Astrocyte of the spinal cord (primary cell): Measurements from ENCODE around the gene ISLR2.

Experiments
- DNase-seq: peaks from one replicate; pipeline ENCODE4 v3.0.0; 2011; ENCODE audit warnings: low read depth, low spot score
- H3K4me3 ChIP-seq: 2 replicates; pipeline ENCODE4 v1.5.1; 2011; ENCODE audit warnings: low read depth, mild to moderate bottlenecking, low read length, moderate library complexity
- in situ Hi-C: cut with HindIII; loops from 2 replicates; pipeline ENCODE4 v1.10.0; 2017; ENCODE audit warnings: low sequenced_read_pairs
- TF ChIP-seq, protein P1 (sequence below): IDR thresholded peaks from 2 replicates; pipeline ENCODE4 v1.5.1; 2012; ENCODE audit warnings: low read depth, mild to moderate bottlenecking, low read length, inconsistent platforms

Gene ISLR2

DNA sequence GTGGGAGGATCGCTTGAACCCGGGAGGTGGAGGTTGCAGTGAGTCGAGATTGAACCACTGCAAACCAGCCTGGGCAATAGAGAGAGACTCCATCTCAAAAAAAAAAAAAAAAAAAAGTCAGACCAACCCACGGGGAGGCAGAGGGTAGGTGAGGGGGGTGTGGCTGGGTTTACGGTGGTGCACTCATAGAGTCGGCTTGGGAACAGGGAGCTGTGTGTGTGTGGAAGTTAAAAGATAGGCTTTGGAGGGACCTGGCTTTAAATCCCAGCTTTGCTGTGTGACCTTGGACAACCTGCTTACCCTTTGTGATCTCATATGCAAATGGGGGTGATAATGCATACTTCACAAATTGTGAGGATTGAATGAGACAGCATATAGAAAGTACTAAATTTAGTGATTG is 10.0 kb upstream of the ISLR2 start:
- H3K4me3 ChIP-seq = no peak overlapping the region
- in situ Hi-C loops = no loop called here
- no peak for DNase-seq
- TF ChIP-seq, protein P1, sequence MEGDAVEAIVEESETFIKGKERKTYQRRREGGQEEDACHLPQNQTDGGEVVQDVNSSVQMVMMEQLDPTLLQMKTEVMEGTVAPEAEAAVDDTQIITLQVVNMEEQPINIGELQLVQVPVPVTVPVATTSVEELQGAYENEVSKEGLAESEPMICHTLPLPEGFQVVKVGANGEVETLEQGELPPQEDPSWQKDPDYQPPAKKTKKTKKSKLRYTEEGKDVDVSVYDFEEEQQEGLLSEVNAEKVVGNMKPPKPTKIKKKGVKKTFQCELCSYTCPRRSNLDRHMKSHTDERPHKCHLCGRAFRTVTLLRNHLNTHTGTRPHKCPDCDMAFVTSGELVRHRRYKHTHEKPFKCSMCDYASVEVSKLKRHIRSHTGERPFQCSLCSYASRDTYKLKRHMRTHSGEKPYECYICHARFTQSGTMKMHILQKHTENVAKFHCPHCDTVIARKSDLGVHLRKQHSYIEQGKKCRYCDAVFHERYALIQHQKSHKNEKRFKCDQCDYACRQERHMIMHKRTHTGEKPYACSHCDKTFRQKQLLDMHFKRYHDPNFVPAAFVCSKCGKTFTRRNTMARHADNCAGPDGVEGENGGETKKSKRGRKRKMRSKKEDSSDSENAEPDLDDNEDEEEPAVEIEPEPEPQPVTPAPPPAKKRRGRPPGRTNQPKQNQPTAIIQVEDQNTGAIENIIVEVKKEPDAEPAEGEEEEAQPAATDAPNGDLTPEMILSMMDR = no peak

DNA sequence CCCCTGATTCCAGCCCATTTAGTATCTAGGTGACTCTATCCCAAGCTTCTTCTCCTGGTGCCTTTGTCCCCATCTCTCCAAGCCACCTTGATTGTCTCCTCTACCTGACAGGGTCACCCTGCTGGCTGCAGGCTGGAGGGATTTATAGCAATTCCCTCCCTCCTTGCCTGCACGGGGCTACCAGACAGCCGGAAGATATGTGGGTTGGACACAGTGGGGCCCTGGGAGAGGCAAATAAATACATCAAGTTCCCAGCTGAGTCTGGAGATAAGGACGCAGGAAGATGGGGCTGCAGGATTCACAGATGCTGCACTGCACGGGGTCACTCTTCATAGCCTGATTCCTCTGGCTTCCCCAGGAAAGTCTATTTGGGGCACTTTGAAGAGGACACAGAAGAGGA is 9.3 kb upstream of the ISLR2 start:
- TF ChIP-seq, protein P1 = no peak
- no peak for DNase-seq
- in situ Hi-C loops = no loop called here
- no peak overlapping the region for H3K4me3 ChIP-seq

GRCh38 chr15:74121858-74122257 is 8.5 kb upstream of the ISLR2 start:
- no peak overlapping the region for H3K4me3 ChIP-seq
- TF ChIP-seq, protein P1 = no peak
- in situ Hi-C loops = no loop called here
- DNase-seq = no peak

DNA sequence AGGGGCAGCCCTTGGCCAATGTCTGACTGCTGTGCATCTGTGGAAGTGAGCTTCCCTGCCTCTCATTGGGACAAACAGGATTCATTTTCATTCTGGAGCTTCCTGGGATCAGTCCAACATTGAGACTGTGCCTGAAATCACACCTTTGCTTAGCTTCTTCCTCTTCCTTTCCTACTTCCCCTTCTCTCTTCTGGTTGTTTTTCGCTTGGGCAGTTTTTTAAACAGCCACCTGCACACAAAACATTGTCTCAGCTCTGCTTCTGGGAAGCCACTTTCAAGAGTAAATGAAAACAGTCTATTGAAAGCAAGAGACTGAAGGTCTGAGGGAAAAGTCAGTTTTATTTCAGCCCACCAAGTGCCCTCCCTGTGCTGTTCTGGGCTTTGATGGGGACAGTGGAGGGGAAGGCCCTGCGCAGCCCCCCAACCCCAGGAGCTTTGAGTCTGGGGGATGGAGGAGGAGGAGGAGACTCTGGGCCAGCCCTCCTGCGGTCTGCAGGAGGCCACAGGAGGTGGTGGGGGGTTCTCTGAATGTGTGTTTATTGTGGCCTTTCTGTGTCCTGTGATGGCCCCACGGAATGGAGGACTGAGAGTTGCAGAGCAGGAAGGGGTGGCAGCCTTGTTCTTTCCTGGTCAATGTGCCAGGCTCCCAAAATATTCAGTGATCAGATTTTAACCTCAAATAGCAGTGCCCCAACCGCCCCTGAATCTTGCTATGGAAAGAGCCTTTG is 7.8 kb upstream of the ISLR2 start:
- in situ Hi-C loops = no loop called here
- TF ChIP-seq, protein P1 = no peak
- H3K4me3 ChIP-seq = no peak overlapping the region
- DNase-seq = no peak

GRCh38 chr15:74123131-74123429 is 7.3 kb upstream of the ISLR2 start:
- no peak overlapping the region for H3K4me3 ChIP-seq
- in situ Hi-C loops = no loop called here
- TF ChIP-seq, protein P1 = peak; percentile 9
- DNase-seq = no peak

GRCh38 chr15:74123658-74124057 is 6.7 kb upstream of the ISLR2 start:
- no peak overlapping the region for H3K4me3 ChIP-seq
- in situ Hi-C loops = no loop called here
- TF ChIP-seq, protein P1 = no peak
- no peak for DNase-seq
